Astrocyte (in vitro differentiated cells and primary cell): ENCODE results near the gene SLC43A1. TPM values are rescaled to one million over a fixed set of nuclear protein-coding genes. Genes with fewer than 3 reads are reported as not detected.

Experiments
- DNase-seq: peaks from one replicate; pipeline ENCODE4 v3.0.0-alpha.2; 2010; ENCODE audit warnings: low read depth
- FAIRE-seq: peaks from 2 replicates; lab custom pipeline; 2011; peaks lifted over from hg19 to GRCh38; lab: Jason Lieb, UNC
- H2AFZ ChIP-seq: 2 replicates; pipeline ENCODE4 v1.6.0; 2012; ENCODE audit warnings: low read depth, low read length, inconsistent platforms
- H3K27ac ChIP-seq: 2 replicates; pipeline ENCODE4 v1.5.1; 2011; ENCODE audit warnings: low read depth, low read length, inconsistent platforms
- H3K27me3 ChIP-seq: 2 replicates; pipeline ENCODE4 v1.6.0; 2011; ENCODE audit warnings: low read length, inconsistent platforms; ENCODE audit not compliant: insufficient read depth
- H3K36me3 ChIP-seq: 2 replicates; pipeline ENCODE4 v1.5.1; 2011; ENCODE audit warnings: low read length, inconsistent platforms; ENCODE audit not compliant: insufficient read depth
- H3K4me1 ChIP-seq: 2 replicates; pipeline ENCODE4 v1.5.1; 2011; ENCODE audit warnings: low read length, inconsistent platforms; ENCODE audit not compliant: insufficient read depth
- H3K4me2 ChIP-seq: 2 replicates; pipeline ENCODE4 v1.6.0; 2012; ENCODE audit warnings: low read length, inconsistent platforms
- H3K4me3 ChIP-seq: 2 replicates; pipeline ENCODE4 v1.5.1; 2011; ENCODE audit warnings: low read depth, mild to moderate bottlenecking, low read length, inconsistent platforms; ENCODE audit not compliant: insufficient read depth
- H3K79me2 ChIP-seq: 2 replicates; pipeline ENCODE4 v1.6.0; 2012; ENCODE audit warnings: mild to moderate bottlenecking, low read length, inconsistent platforms; ENCODE audit not compliant: insufficient read depth
- H3K9ac ChIP-seq: 2 replicates; pipeline ENCODE4 v1.6.0; 2012; ENCODE audit warnings: mild to moderate bottlenecking, low read length, inconsistent platforms
- H3K9me3 ChIP-seq: 2 replicates; pipeline ENCODE4 v1.5.1; 2012; ENCODE audit warnings: low read depth, mild to moderate bottlenecking, low read length, inconsistent platforms; ENCODE audit not compliant: insufficient read depth
- H4K20me1 ChIP-seq: 2 replicates; pipeline ENCODE4 v1.6.0; 2012; ENCODE audit warnings: low read length, inconsistent platforms; ENCODE audit not compliant: insufficient read depth
- H3K27ac Mint-ChIP-seq: one replicate; pipeline ENCODE4 v1.8.0; 2021; ENCODE audit warnings: mild to moderate bottlenecking, mixed read lengths; ENCODE audit not compliant: unreplicated experiment
- H3K27me3 Mint-ChIP-seq: one replicate; pipeline ENCODE4 v1.8.0; 2021; ENCODE audit warnings: low read depth, mixed read lengths; ENCODE audit not compliant: unreplicated experiment
- H3K36me3 Mint-ChIP-seq: one replicate; pipeline ENCODE4 v1.8.0; 2021; ENCODE audit warnings: low read depth, mixed read lengths; ENCODE audit not compliant: unreplicated experiment
- H3K4me1 Mint-ChIP-seq: one replicate; pipeline ENCODE4 v1.8.0; 2021; ENCODE audit warnings: low read depth, mixed read lengths; ENCODE audit not compliant: unreplicated experiment
- H3K4me3 Mint-ChIP-seq: one replicate; pipeline ENCODE4 v1.8.0; 2021; ENCODE audit warnings: mild to moderate bottlenecking, moderate library complexity, mixed read lengths; ENCODE audit not compliant: unreplicated experiment
- H3K9me3 Mint-ChIP-seq: one replicate; pipeline ENCODE4 v1.8.0; 2021; ENCODE audit warnings: mild to moderate bottlenecking, mixed read lengths; ENCODE audit not compliant: unreplicated experiment
- EZH2 ChIP-seq: IDR thresholded peaks from 2 replicates; pipeline ENCODE4 v1.6.1; 2012; ENCODE audit warnings: mild to moderate bottlenecking, low read length, inconsistent platforms; ENCODE audit not compliant: insufficient read depth
- total RNA-seq: library from RNA; stranded (reverse); gene quantifications from 2 replicates; pipeline ENCODE4 v1.2.1, GENCODE V29; 2021
- TF ChIP-seq, protein P1 (sequence below): IDR thresholded peaks from 2 replicates; pipeline ENCODE4 v1.5.1; 2011; ENCODE audit warnings: low read depth, mild to moderate bottlenecking, inconsistent platforms, low read length, moderate library complexity; ENCODE audit not compliant: insufficient read depth

The SLC43A1 gene
- total RNA-seq, 1 donor from 2014 or later = 3.5 TPM

DNA sequence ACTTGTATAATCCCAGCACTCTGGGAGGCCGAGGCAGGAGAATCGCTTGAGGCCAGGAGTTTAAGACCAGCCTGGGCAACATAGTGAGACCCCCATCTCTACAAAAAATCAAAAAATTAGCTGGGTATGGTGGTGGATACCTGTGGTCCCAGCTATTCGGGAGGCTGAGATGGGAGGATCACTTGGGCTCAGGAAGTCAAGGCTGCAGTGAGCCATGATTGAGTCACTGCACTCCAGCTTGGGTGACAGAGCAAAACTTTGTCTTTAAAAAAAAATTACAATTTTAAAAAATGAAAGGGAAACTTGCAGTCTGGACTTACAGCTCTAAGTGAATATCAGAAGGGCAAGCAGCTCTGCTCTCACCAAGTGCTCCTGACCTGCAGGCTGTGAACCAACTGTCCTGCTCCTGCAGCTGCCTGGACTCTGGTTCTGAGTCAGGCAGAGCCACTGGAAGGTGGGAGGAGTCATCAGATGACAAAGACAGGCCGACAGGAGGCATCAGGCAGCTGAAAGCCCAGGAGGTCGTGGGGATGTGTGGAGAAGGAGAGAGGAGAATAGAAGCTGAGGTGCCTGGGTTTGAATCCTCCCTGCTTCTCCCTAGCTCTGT, 31.5 kb upstream of the SLC43A1 start:
- Histone ChIP-seq H3K4me3 (no peak overlapping the region), H3K79me2 (no peaks in the 10 kb centered on the region), H3K27ac (no peak overlapping the region), H3K4me1 (no peaks in the 10 kb centered on the region), H3K27me3 (no peaks in the 10 kb centered on the region), H3K4me2 (no peak overlapping the region), H3K9ac (no peak overlapping the region), H3K9me3 (no peaks in the 10 kb centered on the region), H2AFZ (no peak overlapping the region), H4K20me1 (no peaks in the 10 kb centered on the region), H3K36me3 (no peaks in the 10 kb centered on the region)
- Mint-ChIP-seq H3K27me3 (peaks cover 8% of the 10 kb centered on the region), H3K4me1 (peaks cover 4% of the 10 kb centered on the region), H3K4me3 (peak overlapping the region; percentile 50), H3K36me3 (peaks cover 19% of the 10 kb centered on the region), H3K27ac (no peak overlapping the region), H3K9me3 (no peaks in the 10 kb centered on the region)
- TF ChIP-seq EZH2 = no peak
- TF ChIP-seq, protein P1, sequence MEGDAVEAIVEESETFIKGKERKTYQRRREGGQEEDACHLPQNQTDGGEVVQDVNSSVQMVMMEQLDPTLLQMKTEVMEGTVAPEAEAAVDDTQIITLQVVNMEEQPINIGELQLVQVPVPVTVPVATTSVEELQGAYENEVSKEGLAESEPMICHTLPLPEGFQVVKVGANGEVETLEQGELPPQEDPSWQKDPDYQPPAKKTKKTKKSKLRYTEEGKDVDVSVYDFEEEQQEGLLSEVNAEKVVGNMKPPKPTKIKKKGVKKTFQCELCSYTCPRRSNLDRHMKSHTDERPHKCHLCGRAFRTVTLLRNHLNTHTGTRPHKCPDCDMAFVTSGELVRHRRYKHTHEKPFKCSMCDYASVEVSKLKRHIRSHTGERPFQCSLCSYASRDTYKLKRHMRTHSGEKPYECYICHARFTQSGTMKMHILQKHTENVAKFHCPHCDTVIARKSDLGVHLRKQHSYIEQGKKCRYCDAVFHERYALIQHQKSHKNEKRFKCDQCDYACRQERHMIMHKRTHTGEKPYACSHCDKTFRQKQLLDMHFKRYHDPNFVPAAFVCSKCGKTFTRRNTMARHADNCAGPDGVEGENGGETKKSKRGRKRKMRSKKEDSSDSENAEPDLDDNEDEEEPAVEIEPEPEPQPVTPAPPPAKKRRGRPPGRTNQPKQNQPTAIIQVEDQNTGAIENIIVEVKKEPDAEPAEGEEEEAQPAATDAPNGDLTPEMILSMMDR = no peak
- FAIRE-seq = no peak
- no peak for DNase-seq

- H3K79me2 ChIP-seq = no peaks in the 10 kb centered on the region
- DNase-seq (no peak), FAIRE-seq (no peak)
- no peak overlapping the region for H3K9ac ChIP-seq
- no peaks in the 10 kb centered on the region for H4K20me1 ChIP-seq
- no peak overlapping the region for H2AFZ ChIP-seq
- H3K4me3 ChIP-seq = no peak overlapping the region
- Mint-ChIP-seq H3K27me3 (peaks cover 11% of the 10 kb centered on the region), H3K4me1 (peaks cover 4% of the 10 kb centered on the region), H3K27ac (no peak overlapping the region), H3K9me3 (no peaks in the 10 kb centered on the region), H3K36me3 (peaks cover 14% of the 10 kb centered on the region), H3K4me3 (no peak overlapping the region)
- no peaks in the 10 kb centered on the region for H3K9me3 ChIP-seq
- TF ChIP-seq EZH2 = no peak
- TF ChIP-seq, protein P1 = no peak
- no peak overlapping the region for H3K27ac ChIP-seq
- no peaks in the 10 kb centered on the region for H3K4me1 ChIP-seq
- no peaks in the 10 kb centered on the region for H3K27me3 ChIP-seq
- no peaks in the 10 kb centered on the region for H3K36me3 ChIP-seq
- H3K4me2 ChIP-seq = no peak overlapping the region
Measured at GRCh38 chr11:57546451-57546850, 30.9 kb upstream of the SLC43A1 start.

DNA sequence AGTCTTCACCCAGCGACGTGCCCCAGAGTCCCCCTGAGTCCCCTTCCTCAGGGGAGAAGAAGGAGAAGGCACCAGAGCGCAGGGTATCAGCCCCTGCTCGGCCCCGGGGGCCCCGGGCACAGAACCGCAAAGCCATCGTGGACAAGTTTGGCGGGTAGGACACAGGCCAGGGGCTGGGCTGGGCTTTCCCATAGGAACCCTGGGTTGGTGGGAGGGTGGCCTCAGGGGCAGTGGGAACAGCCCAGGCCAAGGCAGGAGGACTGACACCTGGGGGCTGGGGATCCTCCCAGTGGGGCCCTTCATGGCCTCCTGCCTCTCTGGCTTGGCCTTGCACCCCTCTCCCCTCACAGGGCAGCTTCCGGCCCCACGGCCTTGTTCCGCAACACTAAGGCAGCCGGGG, 30.4 kb upstream of the SLC43A1 start:
- no peak for TF ChIP-seq EZH2
- TF ChIP-seq, protein P1 = no peak
- no peak overlapping the region for H3K27ac Mint-ChIP-seq
- H2AFZ ChIP-seq = no peak overlapping the region
- FAIRE-seq (no peak), DNase-seq (no peak)
- H4K20me1 ChIP-seq = no peaks in the 10 kb centered on the region
- no peak overlapping the region for H3K9ac ChIP-seq
- no peak overlapping the region for H3K4me3 ChIP-seq
- no peak overlapping the region for H3K4me3 Mint-ChIP-seq
- H3K27me3 Mint-ChIP-seq = peaks cover 11% of the 10 kb centered on the region
- no peaks in the 10 kb centered on the region for H3K9me3 Mint-ChIP-seq
- H3K4me1 ChIP-seq = no peaks in the 10 kb centered on the region
- no peaks in the 10 kb centered on the region for H3K36me3 ChIP-seq
- H3K27ac ChIP-seq = no peak overlapping the region
- H3K4me2 ChIP-seq = no peak overlapping the region
- no peaks in the 10 kb centered on the region for H3K27me3 ChIP-seq
- H3K36me3 Mint-ChIP-seq = peaks cover 16% of the 10 kb centered on the region
- no peaks in the 10 kb centered on the region for H3K9me3 ChIP-seq
- H3K79me2 ChIP-seq = no peaks in the 10 kb centered on the region
- peaks cover 4% of the 10 kb centered on the region for H3K4me1 Mint-ChIP-seq
